OCI-LY1 (cell line): ENCODE measurements around the gene CDH13.

Source experiments
- H2AFZ ChIP-seq: fragments of 200-600 bp; sonication (generic), shearing (Covaris generic); 2 replicates; pipeline ENCODE4 v1.6.0; 2014; ENCODE audit warnings: antibody characterized with exemption, mild to moderate bottlenecking, low read length
- H3F3A ChIP-seq: fragments of 200-600 bp; sonication (generic), shearing (Covaris generic); 2 replicates; pipeline ENCODE4 v1.6.0; 2014; ENCODE audit warnings: mild to moderate bottlenecking, antibody characterized with exemption, low read length, moderate library complexity; ENCODE audit not compliant: insufficient read depth
- H3K27ac ChIP-seq: fragments of 200-600 bp; sonication (generic); 2 replicates; pipeline ENCODE4 v1.5.1; 2014; ENCODE audit warnings: low read length, mixed run types, mild to moderate bottlenecking, low read depth; ENCODE audit not compliant: poor library complexity, severe bottlenecking
- H3K27me3 ChIP-seq: fragments of 200-600 bp; sonication (generic); 2 replicates; pipeline ENCODE4 v1.6.0; 2014; ENCODE audit warnings: antibody characterized with exemption, mild to moderate bottlenecking, low read length, moderate library complexity; ENCODE audit not compliant: insufficient read depth
- H3K36me3 ChIP-seq: fragments of 200-600 bp; sonication (generic); 2 replicates; pipeline ENCODE4 v1.6.1; 2014; ENCODE audit warnings: mild to moderate bottlenecking, antibody characterized with exemption, low read length, moderate library complexity, mixed read lengths; ENCODE audit not compliant: insufficient read depth
- H3K4me1 ChIP-seq: fragments of 200-600 bp; sonication (generic); 2 replicates; pipeline ENCODE4 v1.5.1; 2014; ENCODE audit warnings: mild to moderate bottlenecking, low read length, moderate library complexity; ENCODE audit not compliant: insufficient read depth, severe bottlenecking
- H3K4me2 ChIP-seq: fragments of 200-600 bp; sonication (generic), shearing (Covaris generic); 2 replicates; pipeline ENCODE4 v1.6.1; 2014; ENCODE audit warnings: low read length
- H3K4me3 ChIP-seq: fragments of 200-600 bp; sonication (generic); 2 replicates; pipeline ENCODE4 v1.5.1; 2014; ENCODE audit warnings: low read length, low read depth, mild to moderate bottlenecking, mixed read lengths; ENCODE audit not compliant: poor library complexity, severe bottlenecking
- H3K79me2 ChIP-seq: fragments of 200-600 bp; shearing (Covaris generic); 2 replicates; pipeline ENCODE4 v1.6.1; 2016; ENCODE audit warnings: mixed run types, low read length, mixed read lengths; ENCODE audit not compliant: insufficient read depth
- H3K9ac ChIP-seq: fragments of 200-600 bp; sonication (generic), shearing (Covaris generic); 2 replicates; pipeline ENCODE4 v1.6.1; 2014; ENCODE audit warnings: mild to moderate bottlenecking, low read length, mixed read lengths
- H3K9me2 ChIP-seq: fragments of 200-600 bp; sonication (generic), shearing (Covaris generic); 2 replicates; pipeline ENCODE4 v1.6.1; 2014; ENCODE audit warnings: low read depth, mild to moderate bottlenecking, low read length, mixed read lengths
- H3K9me3 ChIP-seq: fragments of 200-600 bp; shearing (Covaris generic); 2 replicates; pipeline ENCODE4 v1.6.1; 2014; ENCODE audit warnings: low read length, mixed read lengths
- H4K20me1 ChIP-seq: fragments of 200-600 bp; sonication (generic), shearing (Covaris generic); 2 replicates; pipeline ENCODE4 v1.6.0; 2016; ENCODE audit warnings: mild to moderate bottlenecking, low read length; ENCODE audit not compliant: insufficient read depth
- EZH2 ChIP-seq: fragments of 200-600 bp; sonication (generic), shearing (Covaris generic); IDR thresholded peaks from 2 replicates; pipeline ENCODE4 v1.8.0; 2017; ENCODE audit warnings: borderline replicate concordance, mixed run types, mild to moderate bottlenecking, antibody characterized with exemption, low read length, moderate library complexity, mixed read lengths
- TF ChIP-seq, protein P1 (sequence below): fragments of 200-600 bp; sonication (generic), shearing (Covaris generic); IDR thresholded peaks from 2 replicates; pipeline ENCODE4 v1.5.1; 2017; ENCODE audit warnings: mild to moderate bottlenecking, antibody characterized with exemption, low read length, moderate library complexity, mixed read lengths

Gene CDH13

DNA sequence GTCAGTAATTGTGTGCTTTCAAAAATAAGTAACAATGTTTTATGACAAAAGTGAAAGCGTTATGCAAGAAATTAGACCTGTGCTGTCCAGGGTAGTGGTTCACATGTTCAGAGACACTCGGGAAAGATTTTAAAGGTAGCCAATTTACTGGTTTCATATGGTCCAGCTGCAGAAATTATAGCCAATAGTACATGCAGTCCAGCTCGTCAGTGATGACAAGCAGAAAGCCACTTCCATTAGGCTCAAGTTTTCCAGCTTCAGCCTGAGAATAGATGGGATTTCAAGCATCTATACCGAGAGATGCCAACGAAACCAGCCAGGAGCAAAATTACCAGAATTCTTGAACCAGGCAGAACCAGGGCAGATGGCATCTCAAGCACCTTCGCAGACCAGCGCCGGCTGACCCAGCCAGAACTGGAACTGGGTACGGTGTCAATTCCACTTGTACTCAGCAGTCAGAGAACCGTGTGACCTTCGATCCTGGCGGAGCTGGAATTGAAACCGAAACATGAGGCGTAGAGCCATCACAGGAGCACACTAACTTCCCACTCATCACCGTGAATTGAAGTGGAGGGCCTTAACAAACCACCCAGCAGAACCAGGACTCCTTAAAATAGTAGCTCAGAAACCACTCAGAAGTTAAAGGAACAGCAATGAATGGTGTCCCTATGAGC lies 973.2 kb downstream of the CDH13 start:
- H3K9me2 ChIP-seq, result no peaks in the 10 kb centered on the region
- TF ChIP-seq EZH2, result no peak
- TF ChIP-seq, protein P1, sequence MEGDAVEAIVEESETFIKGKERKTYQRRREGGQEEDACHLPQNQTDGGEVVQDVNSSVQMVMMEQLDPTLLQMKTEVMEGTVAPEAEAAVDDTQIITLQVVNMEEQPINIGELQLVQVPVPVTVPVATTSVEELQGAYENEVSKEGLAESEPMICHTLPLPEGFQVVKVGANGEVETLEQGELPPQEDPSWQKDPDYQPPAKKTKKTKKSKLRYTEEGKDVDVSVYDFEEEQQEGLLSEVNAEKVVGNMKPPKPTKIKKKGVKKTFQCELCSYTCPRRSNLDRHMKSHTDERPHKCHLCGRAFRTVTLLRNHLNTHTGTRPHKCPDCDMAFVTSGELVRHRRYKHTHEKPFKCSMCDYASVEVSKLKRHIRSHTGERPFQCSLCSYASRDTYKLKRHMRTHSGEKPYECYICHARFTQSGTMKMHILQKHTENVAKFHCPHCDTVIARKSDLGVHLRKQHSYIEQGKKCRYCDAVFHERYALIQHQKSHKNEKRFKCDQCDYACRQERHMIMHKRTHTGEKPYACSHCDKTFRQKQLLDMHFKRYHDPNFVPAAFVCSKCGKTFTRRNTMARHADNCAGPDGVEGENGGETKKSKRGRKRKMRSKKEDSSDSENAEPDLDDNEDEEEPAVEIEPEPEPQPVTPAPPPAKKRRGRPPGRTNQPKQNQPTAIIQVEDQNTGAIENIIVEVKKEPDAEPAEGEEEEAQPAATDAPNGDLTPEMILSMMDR, result no peak
- H3K79me2 ChIP-seq, result no peaks in the 10 kb centered on the region
- no peak overlapping the region for H2AFZ ChIP-seq
- no peaks in the 10 kb centered on the region for H3F3A ChIP-seq
- no peaks in the 10 kb centered on the region for H3K36me3 ChIP-seq
- H3K4me1 ChIP-seq, result no peaks in the 10 kb centered on the region
- H3K4me2 ChIP-seq, result no peak overlapping the region
- no peak overlapping the region for H3K27ac ChIP-seq
- no peaks in the 10 kb centered on the region for H4K20me1 ChIP-seq
- H3K9ac ChIP-seq, result no peak overlapping the region
- H3K27me3 ChIP-seq, result no peaks in the 10 kb centered on the region
- H3K4me3 ChIP-seq, result no peak overlapping the region
- H3K9me3 ChIP-seq, result no peaks in the 10 kb centered on the region

DNA sequence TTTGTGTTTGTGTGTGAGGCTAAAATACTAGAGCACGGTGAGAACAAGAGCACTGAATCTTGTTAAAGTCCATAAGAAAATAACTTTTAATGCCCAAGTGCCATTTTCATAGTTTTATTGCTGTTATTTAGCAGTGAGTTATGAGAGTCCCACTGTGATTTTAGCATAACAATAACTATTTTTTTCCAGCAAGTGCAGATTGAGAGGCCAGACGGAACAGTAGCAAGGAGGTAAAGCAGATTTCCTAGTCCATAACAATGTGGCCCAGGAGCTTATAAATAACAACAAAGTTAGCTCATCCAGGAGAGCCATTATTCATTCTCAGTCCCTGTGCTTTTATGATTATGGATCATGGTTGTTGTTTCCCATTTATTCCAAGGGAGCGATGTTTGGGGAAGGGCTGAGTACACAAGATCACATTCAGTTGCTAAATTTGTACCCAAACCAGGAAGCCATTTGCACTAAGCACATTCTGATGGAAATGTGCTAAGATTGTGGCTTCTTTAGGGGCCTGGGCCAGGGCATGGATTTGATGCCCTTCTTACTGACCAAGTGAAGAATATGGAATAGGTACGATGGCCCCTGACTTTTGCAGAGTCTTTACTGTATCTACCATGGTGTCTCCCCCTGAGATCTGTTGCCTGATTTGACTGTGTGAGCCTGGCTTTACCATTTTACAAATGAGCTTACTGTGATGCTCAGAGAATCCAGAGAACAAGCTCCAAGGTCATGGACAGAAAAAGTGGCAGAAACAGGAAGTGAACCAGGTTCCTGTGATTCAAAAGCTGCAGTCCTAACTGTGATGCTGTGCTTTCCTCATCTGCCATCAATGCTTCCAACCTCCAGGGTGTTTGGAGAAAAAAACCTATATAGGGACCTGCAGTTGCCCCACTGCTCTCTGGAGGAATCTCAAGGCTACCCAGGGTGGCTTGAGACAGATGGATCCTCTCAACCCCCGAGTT lies 976.3 kb downstream of the CDH13 start:
- no peak overlapping the region for H3K9ac ChIP-seq
- no peak overlapping the region for H2AFZ ChIP-seq
- no peaks in the 10 kb centered on the region for H3K36me3 ChIP-seq
- no peaks in the 10 kb centered on the region for H3K4me1 ChIP-seq
- no peaks in the 10 kb centered on the region for H3F3A ChIP-seq
- no peaks in the 10 kb centered on the region for H3K79me2 ChIP-seq
- no peaks in the 10 kb centered on the region for H4K20me1 ChIP-seq
- no peak overlapping the region for H3K4me3 ChIP-seq
- no peaks in the 10 kb centered on the region for H3K9me3 ChIP-seq
- H3K27ac ChIP-seq, result no peak overlapping the region
- no peaks in the 10 kb centered on the region for H3K27me3 ChIP-seq
- H3K4me2 ChIP-seq, result no peak overlapping the region
- no peaks in the 10 kb centered on the region for H3K9me2 ChIP-seq
- TF ChIP-seq, protein P1, result no peak
- no peak for TF ChIP-seq EZH2

DNA sequence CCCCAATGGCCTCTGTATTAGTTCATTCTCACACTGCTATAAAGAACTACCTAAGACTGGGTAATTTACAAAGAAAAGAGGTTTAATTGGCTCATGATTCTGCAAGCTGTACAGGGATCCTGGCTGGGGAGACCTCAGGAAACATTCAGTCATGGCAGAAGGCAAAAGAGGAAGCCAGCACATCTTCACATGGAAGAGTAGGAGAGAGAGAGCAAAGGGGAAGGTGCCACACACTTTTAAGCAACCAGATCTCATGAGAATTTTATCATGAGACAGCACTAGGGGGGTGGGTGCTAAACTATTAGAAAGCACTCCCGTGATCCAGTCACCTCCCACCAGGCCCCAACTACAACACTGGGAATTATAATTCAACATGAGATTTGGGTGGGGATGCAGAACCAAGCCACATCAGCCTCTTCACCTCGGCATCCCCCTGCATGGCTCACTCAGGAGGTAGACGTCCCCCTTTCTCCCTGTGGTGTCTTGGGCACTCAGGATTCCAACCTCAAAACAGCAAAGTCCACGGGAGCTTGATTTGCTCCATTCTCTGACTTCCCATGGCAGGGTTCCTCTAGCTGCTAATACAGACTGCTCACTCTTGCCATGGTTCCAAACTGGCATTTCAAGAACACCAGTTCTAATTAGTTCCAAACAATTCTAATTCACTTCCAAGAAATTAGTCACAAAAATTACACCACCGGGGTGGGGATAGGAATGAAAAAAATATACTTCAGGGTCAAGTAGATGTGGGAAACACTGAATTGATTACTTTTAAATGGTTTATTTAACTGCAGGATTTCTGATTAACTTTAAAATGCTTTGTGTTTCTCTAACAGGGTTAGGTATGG lies 977.2 kb downstream of the CDH13 start:
- H3F3A ChIP-seq, result no peaks in the 10 kb centered on the region
- no peak overlapping the region for H3K4me3 ChIP-seq
- no peaks in the 10 kb centered on the region for H3K9me2 ChIP-seq
- H2AFZ ChIP-seq, result no peak overlapping the region
- TF ChIP-seq EZH2, result no peak
- TF ChIP-seq, protein P1, result no peak
- H3K9ac ChIP-seq, result no peak overlapping the region
- no peaks in the 10 kb centered on the region for H3K36me3 ChIP-seq
- no peaks in the 10 kb centered on the region for H3K9me3 ChIP-seq
- H3K27ac ChIP-seq, result no peak overlapping the region
- no peaks in the 10 kb centered on the region for H3K79me2 ChIP-seq
- no peaks in the 10 kb centered on the region for H3K27me3 ChIP-seq
- H3K4me2 ChIP-seq, result no peak overlapping the region
- H3K4me1 ChIP-seq, result no peaks in the 10 kb centered on the region
- no peaks in the 10 kb centered on the region for H4K20me1 ChIP-seq
